ENCODE measurements around the gene ABLIM3. TPM values are rescaled to one million over a fixed set of nuclear protein-coding genes. Genes with fewer than 3 reads are reported as not detected.

The ABLIM3 gene
- total RNA-seq, 2 experiments from 2014 or later: not detected

DNA sequence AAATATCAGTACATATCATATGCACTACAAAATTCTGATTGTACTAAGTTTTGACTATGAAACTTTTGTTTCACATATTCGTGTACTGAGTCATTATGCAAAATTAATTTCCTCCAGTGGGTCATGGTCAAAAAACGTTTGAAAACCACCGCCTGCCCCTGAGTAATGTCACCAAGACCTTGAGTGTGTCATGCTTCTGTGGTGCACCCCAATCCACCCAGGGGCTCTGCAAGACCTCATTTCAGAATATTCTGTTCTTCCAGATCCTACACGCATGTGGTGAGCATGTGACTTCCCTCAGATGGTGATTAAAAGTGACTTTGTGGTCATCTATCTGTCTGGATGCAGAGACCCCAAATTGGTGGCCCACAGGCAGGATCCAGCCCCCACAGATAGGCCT is 31.0 kb downstream of the ABLIM3 start:
- ChIA-PET CTCF (no interaction called here), POLR2A (no interaction called here)
- TF ChIP-seq, protein P1, sequence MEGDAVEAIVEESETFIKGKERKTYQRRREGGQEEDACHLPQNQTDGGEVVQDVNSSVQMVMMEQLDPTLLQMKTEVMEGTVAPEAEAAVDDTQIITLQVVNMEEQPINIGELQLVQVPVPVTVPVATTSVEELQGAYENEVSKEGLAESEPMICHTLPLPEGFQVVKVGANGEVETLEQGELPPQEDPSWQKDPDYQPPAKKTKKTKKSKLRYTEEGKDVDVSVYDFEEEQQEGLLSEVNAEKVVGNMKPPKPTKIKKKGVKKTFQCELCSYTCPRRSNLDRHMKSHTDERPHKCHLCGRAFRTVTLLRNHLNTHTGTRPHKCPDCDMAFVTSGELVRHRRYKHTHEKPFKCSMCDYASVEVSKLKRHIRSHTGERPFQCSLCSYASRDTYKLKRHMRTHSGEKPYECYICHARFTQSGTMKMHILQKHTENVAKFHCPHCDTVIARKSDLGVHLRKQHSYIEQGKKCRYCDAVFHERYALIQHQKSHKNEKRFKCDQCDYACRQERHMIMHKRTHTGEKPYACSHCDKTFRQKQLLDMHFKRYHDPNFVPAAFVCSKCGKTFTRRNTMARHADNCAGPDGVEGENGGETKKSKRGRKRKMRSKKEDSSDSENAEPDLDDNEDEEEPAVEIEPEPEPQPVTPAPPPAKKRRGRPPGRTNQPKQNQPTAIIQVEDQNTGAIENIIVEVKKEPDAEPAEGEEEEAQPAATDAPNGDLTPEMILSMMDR (IDR thresholded peaks at IDR 0.05): no peak
- Mint-ChIP-seq H3K27ac (no peak overlapping the region), H3K27me3 (peaks cover 25% of the 10 kb centered on the region), H3K4me3 (no peak overlapping the region), H3K4me1 (ENCODE audit: low read depth) (no peaks in the 10 kb centered on the region), H3K9me3 (no peaks in the 10 kb centered on the region), H3K36me3 (ENCODE audit: low read depth) (no peaks in the 10 kb centered on the region)
- DNase-seq (no peak), ATAC-seq (ENCODE audit: poor library complexity) (no peak)
- H3K9me3 ChIP-seq (ENCODE audit: control insufficient read depth in 1 of 2, insufficient read depth in 1 of 2, low read length in 2 of 2): no peaks in the 10 kb centered on the region
- H3K27ac ChIP-seq (ENCODE audit: low read depth in 1 of 2, low read length in 2 of 2): no peak overlapping the region
- intact Hi-C loops (cut with DNase I, micrococcal nuclease): no loop called here
- no peaks in the 10 kb centered on the region for H3K4me1 ChIP-seq (ENCODE audit: insufficient read depth, low read length)
- H3K36me3 ChIP-seq (ENCODE audit: insufficient read depth, low read length): no peaks in the 10 kb centered on the region
- peaks cover 3% of the 10 kb centered on the region in 2 experiments for H3K27me3 ChIP-seq (ENCODE audit: control insufficient read depth in 1 of 2, insufficient read depth in 2 of 2, low read length in 2 of 2)
- H3K4me3 ChIP-seq (ENCODE audit: low read length): no peak overlapping the region

DNA sequence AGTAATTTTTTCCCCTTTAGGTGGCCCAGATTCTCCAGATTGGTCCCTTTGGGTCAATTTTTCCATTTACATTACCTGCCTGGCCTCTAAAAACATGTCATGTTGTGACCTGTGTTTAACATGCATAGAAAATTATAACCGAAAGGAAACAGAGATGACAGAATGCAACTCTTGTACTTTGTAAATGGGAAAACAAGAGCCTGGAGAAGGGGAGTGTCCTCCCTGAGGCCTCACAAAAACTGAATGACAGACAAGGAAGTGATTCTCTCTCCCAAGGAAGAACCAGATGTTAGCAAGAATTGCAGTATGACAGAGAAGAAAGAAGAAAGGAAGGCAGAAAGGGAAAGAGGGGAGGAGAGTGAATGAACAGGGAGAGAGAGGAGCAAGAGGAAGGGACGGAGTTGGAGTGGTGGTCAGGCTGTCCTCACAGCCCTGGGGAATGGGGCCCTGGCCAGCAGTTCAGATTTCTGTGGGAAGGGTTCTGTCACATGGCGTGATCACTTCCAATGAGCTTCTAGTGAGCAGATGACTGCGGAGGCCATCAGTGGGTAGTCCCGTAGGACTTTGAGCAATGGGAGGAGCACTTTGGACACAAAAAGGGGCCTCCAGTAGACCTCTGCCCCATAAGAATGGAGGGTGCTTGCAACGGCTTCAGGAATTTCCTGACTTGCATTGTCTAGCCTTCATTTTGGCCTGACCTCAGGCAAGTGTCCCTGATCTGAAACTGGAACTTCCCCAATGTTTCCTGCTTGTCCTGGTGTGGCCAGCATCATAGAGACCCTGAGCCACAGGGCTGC is 31.6 kb downstream of the ABLIM3 start:
- H3K4me3 ChIP-seq (ENCODE audit: low read length): no peak overlapping the region
- no peaks in the 10 kb centered on the region for H3K4me1 ChIP-seq (ENCODE audit: insufficient read depth, low read length)
- DNase-seq: no peak
- ChIA-PET CTCF (no interaction called here), POLR2A (no interaction called here)
- Mint-ChIP-seq H3K9me3 (no peaks in the 10 kb centered on the region), H3K36me3 (ENCODE audit: low read depth) (no peaks in the 10 kb centered on the region), H3K4me1 (ENCODE audit: low read depth) (no peaks in the 10 kb centered on the region), H3K4me3 (no peak overlapping the region), H3K27ac (no peak overlapping the region), H3K27me3 (peaks cover 23% of the 10 kb centered on the region)
- no peaks in the 10 kb centered on the region for H3K9me3 ChIP-seq (ENCODE audit: control insufficient read depth in 1 of 2, insufficient read depth in 1 of 2, low read length in 2 of 2)
- intact Hi-C loops (cut with DNase I, micrococcal nuclease): no loop called here
- H3K36me3 ChIP-seq (ENCODE audit: insufficient read depth, low read length): no peaks in the 10 kb centered on the region
- H3K27me3 ChIP-seq (ENCODE audit: control insufficient read depth in 1 of 2, insufficient read depth in 2 of 2, low read length in 2 of 2): peaks cover 3% of the 10 kb centered on the region in 2 experiments
- no peak overlapping the region for H3K27ac ChIP-seq (ENCODE audit: low read depth in 1 of 2, low read length in 2 of 2)
- TF ChIP-seq, protein P1 (IDR thresholded peaks at IDR 0.05): no peak
- no peak for ATAC-seq (ENCODE audit: poor library complexity)

DNA sequence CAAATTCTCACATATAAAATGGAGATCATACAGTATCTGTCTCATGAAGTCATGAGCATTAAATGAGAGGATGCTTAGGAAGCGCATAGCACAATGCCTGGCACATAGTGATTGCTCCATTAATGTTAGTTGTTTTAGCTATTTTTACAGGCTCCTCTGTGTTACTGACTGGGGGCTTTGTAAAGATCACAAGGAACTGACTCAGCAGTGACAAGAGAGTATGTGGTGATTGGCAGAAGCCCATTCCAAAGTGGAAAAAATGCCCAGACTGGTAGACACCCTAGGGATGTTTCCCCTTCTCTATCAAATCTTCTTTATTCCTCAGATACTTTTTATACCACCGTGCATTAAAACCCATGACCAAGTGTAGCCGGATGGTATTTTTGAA is 33.5 kb downstream of the ABLIM3 start:
- ATAC-seq (ENCODE audit: poor library complexity) (no peak), DNase-seq (no peak)
- Mint-ChIP-seq H3K4me3 (no peak overlapping the region), H3K27me3 (peaks cover 29% of the 10 kb centered on the region), H3K27ac (no peak overlapping the region), H3K36me3 (ENCODE audit: low read depth) (no peaks in the 10 kb centered on the region), H3K4me1 (ENCODE audit: low read depth) (no peaks in the 10 kb centered on the region), H3K9me3 (no peaks in the 10 kb centered on the region)
- intact Hi-C loops (cut with DNase I, micrococcal nuclease): no loop called here
- no peak overlapping the region for H3K27ac ChIP-seq (ENCODE audit: low read depth in 1 of 2, low read length in 2 of 2)
- TF ChIP-seq, protein P1 (IDR thresholded peaks at IDR 0.05): no peak
- ChIA-PET POLR2A (no interaction called here), CTCF (no interaction called here)
- H3K36me3 ChIP-seq (ENCODE audit: insufficient read depth, low read length): no peaks in the 10 kb centered on the region
- H3K4me3 ChIP-seq (ENCODE audit: low read length): no peak overlapping the region
- H3K27me3 ChIP-seq (ENCODE audit: control insufficient read depth in 1 of 2, insufficient read depth in 2 of 2, low read length in 2 of 2): peaks cover 0 to 3% of the 10 kb centered on the region in 2 experiments
- H3K4me1 ChIP-seq (ENCODE audit: insufficient read depth, low read length): no peaks in the 10 kb centered on the region
- no peaks in the 10 kb centered on the region for H3K9me3 ChIP-seq (ENCODE audit: control insufficient read depth in 1 of 2, insufficient read depth in 1 of 2, low read length in 2 of 2)

Data from CD4-positive, alpha-beta T cell (primary cell).